Femur (tissue), 1 donor: ENCODE results near the gene DDRGK1.

Experiments used
- DNase-seq: peaks from one replicate; pipeline ENCODE4 v3.0.0-alpha.2; 2017

DDRGK1 gene

GRCh38 chr20:3204124-3204794, at the start of gene DDRGK1:
Gene DDRGK1 (minus strand): TSS chr20:3204682. CDS start chr20:3204627, 55 bp downstream.
- DNase-seq = peak; percentile 92

- peak; percentile 61 for DNase-seq
Measured at GRCh38 chr20:3251806-3252205, 47.3 kb upstream of the DDRGK1 start.

- DNase-seq = no peak
Measured at GRCh38 chr20:3250091-3250504, 45.6 kb upstream of the DDRGK1 start.

GRCh38 chr20:3248993-3249347, 44.5 kb upstream of the DDRGK1 start:
- DNase-seq = no peak

GRCh38 chr20:3248167-3248992, 43.9 kb upstream of the DDRGK1 start:
- DNase-seq = peak; percentile 56

GRCh38 chr20:3247638-3248037, 43.2 kb upstream of the DDRGK1 start:
- DNase-seq = no peak

GRCh38 chr20:3246682-3247081, 42.2 kb upstream of the DDRGK1 start:
- no peak for DNase-seq

GRCh38 chr20:3245711-3246110, 41.2 kb upstream of the DDRGK1 start:
- DNase-seq = no peak

GRCh38 chr20:3245156-3245555, 40.7 kb upstream of the DDRGK1 start:
- DNase-seq = no peak

- DNase-seq = no peak
Measured at GRCh38 chr20:3244613-3245012, 40.1 kb upstream of the DDRGK1 start.

GRCh38 chr20:3243718-3244358, 39.4 kb upstream of the DDRGK1 start:
- DNase-seq = no peak

- DNase-seq = no peak
Measured at GRCh38 chr20:3242172-3242692, 37.8 kb upstream of the DDRGK1 start.

- DNase-seq = no peak
Measured at GRCh38 chr20:3240776-3241363, 36.4 kb upstream of the DDRGK1 start.

- peak; percentile 26 for DNase-seq
Measured at GRCh38 chr20:3239867-3240775, 35.6 kb upstream of the DDRGK1 start.

GRCh38 chr20:3239026-3239866, 34.8 kb upstream of the DDRGK1 start, which contains the start of gene SLC4A11:
Gene SLC4A11 (minus strand): TSS chr20:3239190. CDS start chr20:3239137, 53 bp downstream.
- DNase-seq = peak; percentile 44

GRCh38 chr20:3238616-3239025, 34.1 kb upstream of the DDRGK1 start:
- peak; percentile 41 for DNase-seq

- no peak for DNase-seq
Measured at GRCh38 chr20:3237958-3238615, 33.6 kb upstream of the DDRGK1 start.

- no peak for DNase-seq
Measured at GRCh38 chr20:3237011-3237957, 32.8 kb upstream of the DDRGK1 start.

- no peak for DNase-seq
Measured at GRCh38 chr20:3235666-3236324, 31.3 kb upstream of the DDRGK1 start.
